Mucosa of rectum (tissue), 2 donors: ENCODE results near the gene GRIA1.

Source experiments
- H3K27ac ChIP-seq, 2 donors: one replicate each; pipeline ENCODE4 v1.7.0; 2013; ENCODE audit warnings: inconsistent platforms in 2 of 2, low read depth in 2 of 2, low read length in 2 of 2
- H3K27me3 ChIP-seq, 2 donors: one replicate each; pipeline ENCODE4 v1.7.0; 2013; ENCODE audit warnings: low read length in 2 of 2; ENCODE audit not compliant: control insufficient read depth in 2 of 2, insufficient read depth in 2 of 2
- H3K36me3 ChIP-seq, 2 donors: one replicate each; pipeline ENCODE4 v1.7.0; 2013; ENCODE audit warnings: low read length in 2 of 2; ENCODE audit not compliant: control insufficient read depth in 2 of 2, insufficient read depth in 2 of 2
- H3K4me1 ChIP-seq, 2 donors: one replicate each; pipeline ENCODE4 v1.7.0; 2013; ENCODE audit warnings: low read length in 2 of 2, mild to moderate bottlenecking in 1 of 2; ENCODE audit not compliant: control insufficient read depth in 2 of 2, insufficient read depth in 2 of 2
- H3K4me3 ChIP-seq, 2 donors: one replicate each; pipeline ENCODE4 v1.7.0; 2013; ENCODE audit warnings: low read length in 2 of 2
- H3K9ac ChIP-seq, 2 donors: one replicate each; pipeline ENCODE4 v1.7.0; 2013; ENCODE audit warnings: low read length in 2 of 2, low read depth in 1 of 2, mild to moderate bottlenecking in 1 of 2
- H3K9me3 ChIP-seq, 2 donors: one replicate each; pipeline ENCODE4 v1.7.0; 2013; ENCODE audit warnings: low read length in 2 of 2; ENCODE audit not compliant: control insufficient read depth in 2 of 2
- donor health status: healthy.
- donor health status: Normal muscosa, but diverticular disease.

GRIA1 gene

GRCh38 chr5:153618307-153618706 is 127.8 kb downstream of the GRIA1 start:
- Histone ChIP-seq H3K9ac (no peak overlapping the region), H3K27ac (no peak overlapping the region), H3K36me3 (no peaks in the 10 kb centered on the region), H3K4me1 (no peaks in the 10 kb centered on the region), H3K4me3 (no peak overlapping the region), H3K9me3 (no peaks in the 10 kb centered on the region), H3K27me3 (no peaks in the 10 kb centered on the region)

GRCh38 chr5:153618867-153619266 is 128.4 kb downstream of the GRIA1 start:
- Histone ChIP-seq H3K4me1 (no peaks in the 10 kb centered on the region), H3K27ac (no peak overlapping the region), H3K9me3 (no peaks in the 10 kb centered on the region), H3K9ac (no peak overlapping the region), H3K4me3 (no peak overlapping the region), H3K36me3 (no peaks in the 10 kb centered on the region), H3K27me3 (no peaks in the 10 kb centered on the region)

- Histone ChIP-seq H3K36me3 (no peaks in the 10 kb centered on the region), H3K27ac (no peak overlapping the region), H3K27me3 (no peaks in the 10 kb centered on the region), H3K4me1 (no peaks in the 10 kb centered on the region), H3K4me3 (no peak overlapping the region), H3K9me3 (no peaks in the 10 kb centered on the region), H3K9ac (no peak overlapping the region)
Measured at GRCh38 chr5:153619771-153620170, 129.3 kb downstream of the GRIA1 start.

- H3K27ac ChIP-seq = no peak overlapping the region
- no peak overlapping the region for H3K9ac ChIP-seq
- no peaks in the 10 kb centered on the region for H3K9me3 ChIP-seq
- no peaks in the 10 kb centered on the region for H3K27me3 ChIP-seq
- H3K36me3 ChIP-seq = no peaks in the 10 kb centered on the region
- no peaks in the 10 kb centered on the region for H3K4me1 ChIP-seq
- H3K4me3 ChIP-seq = no peak overlapping the region
Measured at GRCh38 chr5:153623124-153623523, 132.7 kb downstream of the GRIA1 start.

GRCh38 chr5:153623751-153624450 is 133.4 kb downstream of the GRIA1 start:
- Histone ChIP-seq H3K27ac (no peak overlapping the region), H3K9me3 (no peaks in the 10 kb centered on the region), H3K4me1 (no peaks in the 10 kb centered on the region), H3K27me3 (no peaks in the 10 kb centered on the region), H3K36me3 (no peaks in the 10 kb centered on the region), H3K9ac (no peak overlapping the region), H3K4me3 (no peak overlapping the region)

GRCh38 chr5:153624451-153624765 is 133.9 kb downstream of the GRIA1 start:
- Histone ChIP-seq H3K36me3 (no peaks in the 10 kb centered on the region), H3K4me1 (no peaks in the 10 kb centered on the region), H3K9ac (no peak overlapping the region), H3K27ac (no peak overlapping the region), H3K27me3 (no peaks in the 10 kb centered on the region), H3K9me3 (no peaks in the 10 kb centered on the region), H3K4me3 (no peak overlapping the region)

GRCh38 chr5:153625826-153626354 is 135.4 kb downstream of the GRIA1 start:
- Histone ChIP-seq H3K27me3 (no peaks in the 10 kb centered on the region), H3K27ac (no peak overlapping the region), H3K4me1 (no peaks in the 10 kb centered on the region), H3K36me3 (no peaks in the 10 kb centered on the region), H3K9me3 (no peaks in the 10 kb centered on the region), H3K9ac (no peak overlapping the region), H3K4me3 (no peak overlapping the region)

GRCh38 chr5:153626836-153627235 is 136.4 kb downstream of the GRIA1 start:
- Histone ChIP-seq H3K4me1 (no peaks in the 10 kb centered on the region), H3K36me3 (no peaks in the 10 kb centered on the region), H3K9ac (no peak overlapping the region), H3K4me3 (no peak overlapping the region), H3K9me3 (no peaks in the 10 kb centered on the region), H3K27ac (no peak overlapping the region), H3K27me3 (no peaks in the 10 kb centered on the region)

- Histone ChIP-seq H3K27ac (no peak overlapping the region), H3K9me3 (no peaks in the 10 kb centered on the region), H3K27me3 (no peaks in the 10 kb centered on the region), H3K9ac (no peak overlapping the region), H3K36me3 (no peaks in the 10 kb centered on the region), H3K4me1 (no peaks in the 10 kb centered on the region), H3K4me3 (no peak overlapping the region)
Measured at GRCh38 chr5:153629027-153629895, 138.8 kb downstream of the GRIA1 start.

- Histone ChIP-seq H3K4me3 (no peak overlapping the region), H3K9me3 (no peaks in the 10 kb centered on the region), H3K36me3 (no peaks in the 10 kb centered on the region), H3K27ac (no peak overlapping the region), H3K27me3 (no peaks in the 10 kb centered on the region), H3K4me1 (no peaks in the 10 kb centered on the region), H3K9ac (no peak overlapping the region)
Measured at GRCh38 chr5:153630546-153630945, 140.1 kb downstream of the GRIA1 start.
